Activated CD4-positive, alpha-beta T cell treated with anti-CD3 and anti-CD28 coated beads, Interleukin-2, Interleukin-4, amounts not matched to agents 100 ng/mL and 50 ng/mL, durations not matched to agents 16 hours and 8 hours (primary cell): ENCODE results near the gene C1orf116.
A peak's percentile ranks its signal among the peaks of the same experiment; 100 is the strongest.

Source experiments
- DNase-seq: peaks from one replicate; pipeline ENCODE4 v3.0.0-alpha.2; 2020; ENCODE audit warnings: low spot score

C1orf116 gene

DNA sequence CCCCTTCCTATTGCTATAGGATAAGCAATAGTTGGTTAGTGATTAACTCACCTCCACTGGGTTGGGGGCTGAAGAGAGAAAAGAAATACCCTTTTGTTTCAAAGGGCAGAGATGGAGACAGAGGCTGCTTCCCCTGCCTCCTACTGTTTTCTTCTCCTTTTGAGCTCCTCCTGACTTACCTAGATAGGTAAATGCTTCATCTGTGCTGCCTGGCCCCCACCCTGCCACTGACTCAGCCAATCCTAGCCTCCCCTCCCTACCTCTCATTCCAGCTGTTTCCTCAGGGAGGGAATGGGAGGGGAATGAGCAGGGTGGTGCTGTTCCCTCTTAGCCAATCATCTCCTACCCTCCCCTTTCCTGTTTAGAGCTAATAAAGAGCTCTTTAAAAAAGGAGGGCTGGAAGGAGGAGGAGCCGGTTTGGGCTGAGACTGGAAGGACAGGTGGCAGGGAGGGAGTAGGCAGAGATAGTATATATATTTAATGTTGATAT lies at the start of gene C1orf116:
C1orf116 (minus strand) TSS at position 229 of the 490 bp plus-strand sequence. CDS start 5,158 bp downstream, outside the sequence.
- DNase-seq, result no peak

DNA sequence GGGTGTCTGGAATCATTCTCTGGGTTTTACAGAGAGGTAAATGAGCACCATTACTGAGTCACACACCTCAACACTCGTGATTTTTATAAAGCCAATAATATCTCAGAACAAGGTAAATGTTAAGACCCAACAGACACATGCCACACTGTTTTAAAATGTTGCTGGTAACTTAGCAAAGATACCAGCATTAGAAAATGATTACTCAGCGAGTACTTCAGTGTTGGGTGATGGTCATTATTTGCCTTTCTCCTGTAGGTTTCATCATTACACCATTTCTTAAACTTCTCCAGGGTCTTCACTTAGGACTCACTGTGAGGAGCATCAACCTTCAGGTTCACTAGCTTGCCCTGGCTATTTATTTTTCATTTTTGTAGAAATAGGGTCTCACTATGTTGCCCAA lies 49.2 kb upstream of the C1orf116 start:
- DNase-seq, result no peak

DNA sequence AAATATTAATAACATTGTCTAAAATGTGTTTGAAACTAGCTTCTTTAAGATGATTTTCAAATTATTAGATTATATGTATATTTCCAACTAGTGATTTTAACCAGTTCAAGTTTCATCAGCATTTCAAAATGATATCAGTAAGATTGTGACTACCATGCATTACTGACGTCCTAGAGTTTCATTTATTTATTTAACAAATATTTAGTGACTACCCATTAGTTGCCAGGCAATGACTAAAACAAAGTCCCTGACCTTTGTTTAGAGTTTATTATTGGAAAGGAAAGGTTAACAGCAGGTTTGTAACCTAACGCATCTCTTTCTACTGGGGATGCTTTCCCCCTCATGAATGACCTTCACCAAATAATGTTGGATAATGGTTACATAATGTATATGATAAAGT lies 48.5 kb upstream of the C1orf116 start:
- no peak for DNase-seq

DNA sequence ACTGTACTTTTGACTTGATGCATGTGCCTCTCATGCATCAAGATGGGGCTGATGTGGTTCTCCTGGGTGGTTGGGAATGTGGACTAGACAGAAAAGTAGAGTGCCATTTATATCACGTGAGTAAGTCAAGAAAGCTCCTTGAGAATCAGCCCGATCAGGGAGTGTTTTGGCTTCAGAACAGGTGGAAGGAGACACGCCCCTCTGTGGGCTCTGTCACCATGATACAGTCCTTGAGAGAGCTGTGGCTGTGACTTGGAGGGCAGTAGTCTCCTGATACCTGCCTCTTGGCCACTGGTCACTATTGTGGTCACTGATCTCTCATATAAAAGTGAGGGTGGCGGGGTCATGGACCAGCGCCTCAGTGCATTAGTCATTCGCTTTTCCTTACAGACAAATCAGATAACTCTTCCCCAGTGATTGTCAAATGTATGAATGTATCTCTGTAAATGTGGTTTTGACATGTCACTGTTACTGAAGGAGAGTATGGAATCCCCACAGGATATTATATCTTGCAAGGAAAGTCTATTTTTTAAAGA lies 47.2 kb upstream of the C1orf116 start:
- no peak for DNase-seq

DNA sequence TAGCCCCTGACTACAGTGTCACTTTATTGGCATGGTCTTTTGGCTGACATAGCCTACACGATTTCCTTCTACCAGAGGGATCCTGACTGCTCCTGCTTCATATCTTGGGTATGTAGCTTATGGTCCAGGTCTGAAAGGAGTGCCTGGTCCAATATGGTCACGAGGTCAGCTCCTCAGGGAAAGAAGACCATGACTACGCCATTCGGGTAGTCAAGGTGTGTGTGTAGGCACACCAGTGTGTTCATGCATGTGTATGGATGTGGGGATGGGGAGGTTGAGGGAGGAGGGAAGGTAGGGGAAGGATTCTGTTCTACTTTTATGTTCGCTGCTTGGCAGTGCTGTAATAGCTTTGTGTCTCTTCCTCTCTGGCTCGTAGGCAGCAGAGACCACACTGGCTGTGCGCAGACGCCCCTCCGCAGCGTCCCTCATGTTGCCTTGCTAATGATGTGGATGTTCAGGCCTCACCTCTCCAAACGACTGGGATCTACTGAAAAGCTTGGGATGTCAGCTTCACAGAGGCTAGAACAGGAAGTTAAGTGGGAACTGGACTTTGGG lies 46.1 kb upstream of the C1orf116 start:
- DNase-seq, result no peak

DNA sequence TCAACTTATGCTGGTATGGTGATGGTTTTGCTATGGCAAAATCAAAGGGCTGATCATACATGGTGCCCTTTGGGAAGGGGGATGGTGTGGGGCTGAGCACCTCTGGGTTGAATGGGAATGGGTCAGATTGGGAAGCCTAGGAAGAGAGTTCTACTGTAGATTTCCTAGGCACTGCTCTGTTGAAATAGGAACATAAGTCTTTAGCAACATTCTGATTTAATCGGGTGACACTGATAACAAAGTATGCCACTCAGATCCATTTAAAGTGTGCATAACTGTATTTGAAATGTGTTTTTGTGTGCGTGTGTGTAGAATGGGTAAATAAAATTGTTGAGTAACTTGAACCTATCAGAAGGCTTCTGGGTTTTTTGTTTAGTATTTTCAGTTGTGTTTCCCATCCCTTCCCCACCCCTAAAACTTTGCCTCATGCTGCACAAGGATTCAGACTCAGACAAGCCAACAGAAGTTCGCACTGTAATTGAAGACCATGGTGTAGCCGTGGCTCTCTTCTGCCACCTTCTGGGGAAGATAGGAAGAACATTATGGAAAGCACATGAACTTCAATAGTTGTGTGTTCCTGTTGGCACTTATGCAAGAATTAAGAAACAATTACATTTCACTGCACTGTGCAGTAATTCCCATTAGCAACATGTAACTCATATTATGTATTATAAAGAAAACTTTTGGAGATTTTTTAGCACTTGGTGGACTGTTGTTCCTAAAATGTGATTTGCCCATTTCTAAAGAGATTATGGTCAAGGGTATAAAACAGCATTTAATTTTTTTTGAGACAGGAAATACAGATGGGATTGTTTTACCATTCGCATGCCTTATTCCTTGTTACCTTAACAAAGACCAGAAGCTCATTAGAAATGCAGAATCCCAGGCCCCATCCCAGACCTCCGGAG lies 45.2 kb upstream of the C1orf116 start:
- peak; percentile 75 for DNase-seq

DNA sequence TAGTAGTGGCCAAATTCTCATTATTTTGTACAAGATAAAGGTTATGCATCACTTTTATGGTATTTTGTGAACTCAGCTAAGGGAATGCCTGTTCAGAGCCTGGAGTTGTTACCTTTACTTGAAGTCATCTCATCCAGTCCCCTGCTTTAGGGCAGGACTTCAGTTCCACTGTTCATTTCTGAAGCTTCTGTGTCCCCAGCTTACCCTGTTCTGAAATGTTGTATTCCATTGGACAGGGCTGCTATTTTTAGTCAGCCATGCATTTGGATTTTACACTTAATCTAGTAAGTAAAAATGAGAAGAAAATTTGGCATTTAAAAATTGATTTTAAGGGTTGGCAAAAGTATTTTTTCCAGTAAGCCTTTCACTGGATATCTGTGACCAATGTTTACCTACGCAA lies 44.5 kb upstream of the C1orf116 start:
- DNase-seq, result no peak

DNA sequence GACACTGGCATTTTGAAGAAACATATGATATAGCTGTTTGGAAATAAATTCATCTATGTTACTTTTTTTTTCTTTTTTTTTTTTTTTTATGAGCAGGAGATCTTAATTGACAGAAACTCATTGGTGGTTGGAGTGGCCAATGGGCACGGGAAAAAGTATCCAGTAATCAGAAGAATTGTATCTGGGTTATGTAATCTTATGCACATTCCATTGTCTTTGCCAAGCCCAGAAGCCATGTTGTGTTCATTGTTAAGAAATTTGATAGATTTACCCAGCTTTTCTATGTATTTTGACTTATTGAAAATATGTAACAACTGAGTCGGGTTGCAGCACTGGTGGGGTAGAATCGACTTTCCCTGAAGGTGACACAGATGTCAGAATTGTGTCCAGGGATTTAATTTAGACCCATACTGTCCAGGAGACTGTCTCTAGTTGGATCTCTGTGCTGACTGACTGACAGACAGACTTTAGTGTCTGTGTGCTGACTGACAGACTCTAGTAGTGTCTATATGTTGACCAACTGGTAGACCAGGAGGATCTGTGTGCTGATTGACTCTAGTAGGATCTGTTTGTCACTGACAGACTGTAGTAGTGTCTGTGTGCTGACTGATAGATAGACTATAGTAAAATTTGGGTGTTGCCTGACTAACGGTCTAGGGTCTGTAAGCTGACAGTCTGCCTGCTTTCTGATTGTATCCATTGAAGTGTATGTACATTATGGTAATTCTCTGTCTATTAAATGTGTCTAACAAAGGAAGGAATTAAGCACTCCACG lies 43.8 kb upstream of the C1orf116 start:
- DNase-seq, result no peak

DNA sequence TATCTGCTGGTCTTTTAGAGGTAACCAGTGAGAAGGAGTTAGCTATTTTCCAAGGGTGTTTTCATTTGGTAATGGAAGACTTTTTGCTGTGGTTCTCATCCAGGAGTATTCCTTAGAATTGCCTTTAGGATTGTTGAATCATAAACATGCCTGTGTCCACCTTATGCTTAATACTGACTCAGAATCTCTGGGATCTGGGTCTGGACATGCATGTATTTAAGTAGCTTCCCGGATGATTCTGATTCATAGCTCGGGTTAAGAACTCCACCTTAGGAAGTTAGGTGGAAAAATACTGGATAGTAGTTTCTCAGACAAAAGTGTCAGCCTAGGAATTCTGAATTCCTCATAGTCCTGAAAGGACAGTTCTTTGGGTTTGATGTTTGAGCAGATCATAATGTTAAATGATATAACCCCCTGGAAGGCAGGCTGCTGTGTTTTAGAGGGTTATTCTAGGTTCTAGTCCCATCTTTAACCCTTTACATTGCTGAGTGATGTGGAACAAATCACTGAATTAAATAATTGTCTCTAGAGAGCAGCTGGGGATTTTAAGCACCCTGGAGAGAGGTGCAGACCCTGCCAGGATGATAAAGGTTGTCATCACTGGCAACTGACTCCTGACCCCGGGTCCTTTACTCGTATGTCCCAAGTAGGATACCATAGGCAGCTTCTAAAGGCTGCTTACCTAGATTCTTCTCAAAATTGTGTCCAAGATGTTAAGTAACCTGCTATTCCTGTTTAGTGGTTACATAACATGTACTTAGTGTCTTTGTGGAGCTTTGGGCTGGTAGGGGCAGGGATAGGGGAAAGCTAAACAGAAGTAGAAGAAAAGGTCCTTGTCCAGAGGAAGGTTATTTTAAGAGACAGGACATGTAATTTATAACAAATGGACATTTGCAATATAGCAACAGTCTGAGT lies 41.6 kb upstream of the C1orf116 start:
- DNase-seq, result no peak

DNA sequence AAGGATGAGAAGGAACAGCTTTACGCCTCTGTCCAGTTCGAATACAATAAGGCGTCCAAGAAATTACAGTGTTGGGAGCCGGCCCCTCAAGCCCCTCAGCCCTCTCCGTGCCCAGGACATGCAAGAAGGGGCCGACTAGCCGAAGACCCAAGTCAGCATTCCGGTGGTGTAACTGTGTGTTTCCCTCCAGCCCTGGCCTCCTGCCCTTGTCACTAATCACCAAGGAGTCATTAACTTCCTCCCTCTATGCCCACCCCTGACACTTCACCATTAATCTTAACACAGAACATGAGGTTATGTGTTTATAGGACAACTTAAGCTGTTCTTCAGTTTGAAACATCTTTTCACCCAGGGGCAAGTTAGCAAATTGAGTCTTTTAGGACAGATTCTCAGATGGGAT lies 39.7 kb upstream of the C1orf116 start:
- DNase-seq, result no peak

DNA sequence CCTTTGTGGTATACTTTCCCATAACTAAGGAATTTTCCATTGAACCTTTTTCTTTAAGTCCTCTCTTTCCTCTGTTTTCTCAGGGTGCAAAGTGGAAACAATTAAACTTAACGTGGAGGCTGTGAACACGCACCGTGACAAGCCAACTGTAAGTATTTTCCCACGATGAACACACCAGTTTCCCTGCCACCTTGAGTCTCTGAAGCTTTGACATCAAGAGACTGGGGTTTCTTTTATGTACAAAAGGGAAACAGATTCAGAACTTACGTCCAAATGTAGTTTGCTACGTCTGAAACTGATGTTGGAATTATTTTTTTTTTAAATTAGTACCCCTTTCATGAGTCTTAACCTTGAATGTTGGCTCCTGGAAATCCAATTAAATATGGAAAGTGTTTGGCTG lies 38.9 kb upstream of the C1orf116 start:
- no peak for DNase-seq

DNA sequence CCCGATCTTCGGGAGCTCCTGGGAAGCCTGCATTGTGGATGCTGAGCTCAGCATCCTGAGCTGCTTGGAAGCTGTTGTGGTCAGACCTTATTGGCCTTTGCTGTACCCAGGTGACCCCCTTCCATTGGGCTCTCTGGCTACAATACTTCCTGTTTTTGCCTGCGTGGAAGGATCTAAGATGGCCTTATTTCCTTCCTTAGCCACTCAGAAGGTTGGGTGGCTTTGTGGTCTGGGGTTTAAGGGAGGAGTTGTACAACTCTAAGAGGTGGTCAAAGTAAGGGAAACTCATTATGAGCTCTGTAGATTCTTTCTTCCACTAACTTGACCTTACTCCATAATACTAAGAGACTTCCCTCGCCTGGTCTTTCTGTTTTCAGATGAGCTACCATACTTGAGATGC lies 38.3 kb upstream of the C1orf116 start:
- no peak for DNase-seq

DNA sequence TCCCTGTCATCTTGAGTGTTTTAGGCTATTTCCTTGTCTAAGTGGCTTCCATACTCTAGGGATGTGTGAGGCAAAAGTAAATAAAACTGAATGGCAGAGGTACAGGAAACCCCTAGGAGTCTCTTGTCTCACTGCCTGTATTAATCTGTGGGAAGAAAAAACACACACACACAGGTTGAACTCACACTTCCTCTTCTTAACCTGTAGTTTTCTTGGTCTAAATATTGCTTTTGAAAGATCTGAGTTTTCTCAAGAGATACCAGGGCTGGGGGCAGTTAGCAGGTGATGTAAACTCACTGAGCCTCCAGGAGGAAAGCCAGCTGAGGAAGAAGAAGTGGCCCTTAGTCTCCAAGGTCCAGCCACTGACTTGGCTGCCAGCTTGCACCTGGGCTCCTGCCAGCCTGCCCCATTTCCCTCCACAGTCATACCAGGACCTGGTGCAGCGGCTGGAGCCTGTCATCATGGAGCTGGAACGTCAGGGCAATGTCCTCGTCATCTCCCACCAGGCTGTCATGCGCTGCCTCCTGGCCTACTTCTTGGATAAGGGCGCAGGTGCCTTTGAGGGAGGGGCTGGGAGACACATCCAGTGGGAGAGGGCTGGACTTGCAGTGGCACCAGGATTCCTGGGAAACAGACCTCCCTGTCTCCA lies 37.4 kb upstream of the C1orf116 start:
- no peak for DNase-seq

DNA sequence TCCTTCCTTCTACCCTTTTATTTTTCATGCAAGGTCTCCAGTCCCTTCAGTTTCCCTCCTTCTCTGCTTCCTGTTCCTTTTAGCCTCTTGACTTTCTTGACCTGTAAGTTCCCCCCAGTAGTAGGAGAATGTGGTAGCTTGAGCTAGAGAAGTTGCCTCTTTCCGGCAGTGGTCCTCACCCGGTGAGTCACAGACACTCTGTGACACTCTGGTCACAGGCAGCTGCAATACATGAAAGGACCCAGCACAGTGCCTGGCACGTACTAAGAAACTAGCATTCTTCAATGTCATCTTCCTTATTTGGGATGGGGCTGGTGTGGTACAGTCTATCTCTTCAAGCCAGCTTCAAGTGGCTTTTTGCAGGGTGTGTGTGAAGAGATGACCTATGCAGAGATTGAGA lies 36.5 kb upstream of the C1orf116 start:
- DNase-seq, result no peak

DNA sequence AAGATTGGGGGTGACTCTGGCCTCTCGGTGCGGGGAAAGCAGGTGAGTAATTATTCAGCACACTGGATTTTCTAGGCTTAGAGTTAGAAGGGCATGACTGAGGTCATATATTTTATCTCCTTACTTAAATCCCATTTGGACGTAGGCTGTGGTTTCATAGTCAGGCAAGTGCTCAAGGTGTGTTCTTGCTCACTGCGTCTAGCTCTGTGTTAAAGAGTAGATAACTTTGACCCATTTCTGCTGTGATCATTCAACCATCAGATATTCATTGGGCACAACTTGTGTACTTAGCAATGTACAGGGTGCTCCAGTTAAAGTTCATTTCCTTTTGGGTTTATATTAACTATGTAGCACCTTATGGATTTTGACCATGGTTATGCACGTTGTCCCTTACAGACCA lies 35.1 kb upstream of the C1orf116 start:
- no peak for DNase-seq

DNA sequence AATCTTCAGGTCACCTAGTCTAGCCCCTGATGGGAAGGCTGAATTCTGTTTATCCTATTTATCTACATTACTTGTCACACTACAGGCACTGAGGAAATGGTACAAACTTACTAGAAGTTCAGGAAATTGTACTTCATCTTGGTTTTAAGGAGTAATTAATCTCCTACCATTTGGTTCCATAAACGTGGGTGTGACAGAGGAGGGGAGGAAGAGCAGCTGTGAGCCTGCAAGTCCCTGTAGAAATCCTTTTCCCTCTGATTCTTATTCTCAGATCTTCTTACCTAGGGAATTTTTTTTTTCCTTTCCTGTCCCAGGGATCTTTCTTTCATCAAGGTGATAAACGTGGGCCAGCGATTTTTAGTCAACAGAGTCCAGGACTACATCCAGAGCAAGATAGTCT lies 34.6 kb upstream of the C1orf116 start:
- no peak for DNase-seq

DNA sequence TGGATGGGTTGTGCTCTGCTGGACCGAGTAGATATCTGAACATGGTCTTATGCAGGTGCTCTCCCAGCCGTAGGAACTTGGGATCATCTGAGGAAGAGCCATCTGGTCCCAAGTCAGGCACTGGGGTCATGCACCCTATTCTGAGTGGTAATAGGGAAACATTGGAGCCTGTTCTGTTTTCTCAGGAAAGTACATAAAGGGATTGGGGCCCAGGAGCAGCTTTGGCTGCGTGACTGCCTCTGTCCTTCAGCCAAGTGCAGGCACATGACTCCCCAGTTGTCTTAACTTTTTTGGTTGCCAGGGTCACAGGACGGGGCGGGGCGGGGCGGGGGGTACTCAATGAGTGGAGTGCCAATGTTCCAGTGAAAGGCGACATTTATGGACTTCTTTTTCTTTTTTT lies 32.0 kb upstream of the C1orf116 start:
- no peak for DNase-seq

DNA sequence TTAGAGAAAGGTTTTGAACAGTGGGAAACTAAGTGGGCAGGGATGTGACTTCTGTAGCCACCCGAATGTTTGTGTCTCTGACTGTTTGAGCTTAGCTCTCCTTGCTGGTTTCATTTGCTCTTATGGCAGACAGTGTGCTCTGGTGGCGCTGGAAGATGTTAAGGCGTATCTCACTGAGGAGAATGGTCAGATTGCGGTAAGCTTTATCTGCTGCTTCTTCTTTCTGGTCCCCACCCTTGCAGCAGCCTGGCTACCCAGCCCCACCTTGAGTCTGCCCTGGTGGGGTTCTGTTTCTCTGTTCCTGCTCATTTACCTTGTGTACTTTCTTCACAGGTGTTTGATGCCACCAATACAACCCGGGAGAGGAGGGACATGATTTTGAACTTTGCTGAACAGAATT lies 30.5 kb upstream of the C1orf116 start:
- no peak for DNase-seq

DNA sequence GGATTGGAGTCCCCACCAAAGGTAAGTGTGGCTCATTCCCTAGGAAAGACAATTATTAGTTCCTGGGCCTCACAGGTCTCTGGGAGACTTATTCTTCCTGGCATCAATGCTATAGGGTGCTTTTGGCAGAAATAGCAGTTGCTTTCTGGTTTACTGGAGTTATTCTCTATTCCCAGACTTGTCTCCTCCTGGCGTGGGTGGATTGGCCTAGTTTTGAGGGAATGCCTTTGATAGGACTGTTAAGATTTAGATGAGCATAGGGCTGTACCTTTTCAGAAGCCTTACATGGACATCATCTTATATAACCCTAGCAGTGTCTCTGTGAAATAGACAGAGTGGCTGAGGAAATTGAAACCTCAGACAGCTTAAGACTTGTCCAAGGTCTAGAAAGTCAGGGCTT lies 29.5 kb upstream of the C1orf116 start:
- DNase-seq, result no peak

DNA sequence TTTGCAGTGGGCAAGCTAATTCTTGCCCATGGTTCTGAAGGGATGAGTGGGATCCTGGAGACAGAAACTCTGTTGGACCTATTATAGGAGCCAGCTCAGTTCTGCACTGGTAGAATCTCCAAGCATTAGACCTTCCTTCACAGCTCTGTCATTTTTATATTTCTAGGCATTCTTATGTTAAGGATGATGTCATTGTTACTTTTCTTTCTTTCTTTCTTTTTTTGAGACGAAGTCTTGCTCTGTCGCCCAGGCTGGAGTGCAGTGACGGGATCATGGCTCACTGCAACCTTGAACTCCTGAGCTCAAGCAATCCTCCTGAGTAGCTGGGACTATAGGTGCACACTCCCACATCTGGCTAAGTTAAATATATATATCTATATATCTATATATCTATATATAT lies 28.0 kb upstream of the C1orf116 start:
- DNase-seq, result no peak

DNA sequence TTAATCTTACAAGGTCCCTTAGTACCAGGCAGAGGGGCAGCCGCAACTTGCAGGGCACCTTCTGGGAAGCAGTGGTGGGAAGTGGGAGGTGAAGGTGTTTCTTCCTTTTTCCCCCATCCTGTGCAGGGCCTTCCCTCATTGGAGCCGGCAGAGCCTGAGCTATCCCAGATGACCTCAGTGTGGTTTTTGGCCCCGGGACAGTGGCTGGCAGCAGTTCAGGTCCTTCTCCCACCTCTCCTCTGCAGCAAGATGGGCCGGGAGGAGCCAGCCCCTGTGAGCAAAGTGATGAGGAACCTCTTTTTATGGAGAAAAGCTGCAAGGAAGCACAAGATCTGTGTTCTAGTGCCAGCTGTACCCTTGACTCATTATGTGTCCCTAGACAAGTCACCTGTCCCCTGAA lies 27.3 kb upstream of the C1orf116 start:
- no peak for DNase-seq
